ENCODE data around the gene KLHL29. TPM values are rescaled to one million over a fixed set of nuclear protein-coding genes. Genes with fewer than 3 reads are reported as not detected.

KLHL29 gene
- total RNA-seq, 1 experiment from 2014 or later, result 2.4 TPM

GRCh38 chr2:23349508-23349907 lies 35.5 kb upstream of the KLHL29 start:
- Histone ChIP-seq H3K56ac (ENCODE audit: insufficient read length, low read depth, low read length) (no peak overlapping the region), H4K20me1 (ENCODE audit: control insufficient read depth, insufficient read depth, insufficient read length) (no peaks in the 10 kb centered on the region), H3T11ph (ENCODE audit: low read length) (no peak overlapping the region), H2BK20ac (ENCODE audit: low read depth, low read length, poor library complexity, severe bottlenecking) (no peak overlapping the region), H3K4me1 (ENCODE audit: insufficient read depth, low read length) (no peaks in the 10 kb centered on the region), H4K5ac (ENCODE audit: insufficient read length, low read depth, low read length) (no peak overlapping the region), H3K23me2 (ENCODE audit: insufficient read length, low read depth, low read length, poor library complexity, severe bottlenecking) (no peaks in the 10 kb centered on the region), H3K27ac (ENCODE audit: insufficient read length, low read depth, low read length) (no peak overlapping the region), H2AK5ac (ENCODE audit: insufficient read length, low read length) (no peak overlapping the region), H3K4me2 (ENCODE audit: insufficient read depth, insufficient read length, low read length) (no peak overlapping the region), H3K79me2 (ENCODE audit: insufficient read depth, low read length) (no peaks in the 10 kb centered on the region), H4K91ac (ENCODE audit: insufficient read length, low read depth, low read length) (no peak overlapping the region), H2BK12ac (ENCODE audit: insufficient read length, low read depth, low read length) (no peak overlapping the region), H3K18ac (ENCODE audit: insufficient read length, low read depth, low read length) (no peak overlapping the region), H3K9me3 (ENCODE audit: control insufficient read depth, low read depth, low read length) (no peaks in the 10 kb centered on the region), H3K4ac (ENCODE audit: low read depth, low read length) (no peak overlapping the region), H3K14ac (ENCODE audit: insufficient read depth, low read length) (no peak overlapping the region), H2BK5ac (ENCODE audit: insufficient read length, low read length) (no peak overlapping the region), H2AFZ (ENCODE audit: low read length) (no peak overlapping the region), H3K9ac (ENCODE audit: extremely low read depth, insufficient read length, low read length) (no peak overlapping the region), H2BK120ac (ENCODE audit: low read depth, low read length, poor library complexity, severe bottlenecking) (no peak overlapping the region), H3K27me3 (ENCODE audit: insufficient read depth, low read length) (no peaks in the 10 kb centered on the region), H3K23ac (ENCODE audit: insufficient read length, low read depth, low read length) (no peak overlapping the region), H4K8ac (replicated peaks; ENCODE audit: insufficient read length, low read depth, low read length) (no peak overlapping the region), H3K79me1 (ENCODE audit: insufficient read depth, low read depth, low read length, poor library complexity, severe bottlenecking) (no peaks in the 10 kb centered on the region), H2BK15ac (ENCODE audit: low read depth, low read length) (no peak overlapping the region)
- Mint-ChIP-seq H3K27me3 (ENCODE audit: low read depth) (peaks cover 30% of the 10 kb centered on the region), H3K27ac (no peak overlapping the region; a peak in 1 of 7 replicates), H3K9me3 (no peaks in the 10 kb centered on the region; a peak in 1 of 5 replicates), H3K4me3 (no peak overlapping the region), H3K4me1 (peaks cover 2 to 8% of the 10 kb centered on the region in 2 experiments; a peak in 2 of 4 replicates), H3K36me3 (ENCODE audit: insufficient read depth in 1 of 3, low read depth in 3 of 3) (no peaks in the 10 kb centered on the region; a peak in 2 of 7 replicates)
- no peak for DNase-seq
- WGBS (ENCODE audit: extremely low coverage, insufficient read length, low lambda C conversion rate), result no CpG with 5 or more reads among the region's 7 CpGs
- TF ChIP-seq CTCF (conservative IDR thresholded peaks at IDR 0.05), result no peak
